ENCODE data around the gene TNFAIP3.

The TNFAIP3 gene

DNA sequence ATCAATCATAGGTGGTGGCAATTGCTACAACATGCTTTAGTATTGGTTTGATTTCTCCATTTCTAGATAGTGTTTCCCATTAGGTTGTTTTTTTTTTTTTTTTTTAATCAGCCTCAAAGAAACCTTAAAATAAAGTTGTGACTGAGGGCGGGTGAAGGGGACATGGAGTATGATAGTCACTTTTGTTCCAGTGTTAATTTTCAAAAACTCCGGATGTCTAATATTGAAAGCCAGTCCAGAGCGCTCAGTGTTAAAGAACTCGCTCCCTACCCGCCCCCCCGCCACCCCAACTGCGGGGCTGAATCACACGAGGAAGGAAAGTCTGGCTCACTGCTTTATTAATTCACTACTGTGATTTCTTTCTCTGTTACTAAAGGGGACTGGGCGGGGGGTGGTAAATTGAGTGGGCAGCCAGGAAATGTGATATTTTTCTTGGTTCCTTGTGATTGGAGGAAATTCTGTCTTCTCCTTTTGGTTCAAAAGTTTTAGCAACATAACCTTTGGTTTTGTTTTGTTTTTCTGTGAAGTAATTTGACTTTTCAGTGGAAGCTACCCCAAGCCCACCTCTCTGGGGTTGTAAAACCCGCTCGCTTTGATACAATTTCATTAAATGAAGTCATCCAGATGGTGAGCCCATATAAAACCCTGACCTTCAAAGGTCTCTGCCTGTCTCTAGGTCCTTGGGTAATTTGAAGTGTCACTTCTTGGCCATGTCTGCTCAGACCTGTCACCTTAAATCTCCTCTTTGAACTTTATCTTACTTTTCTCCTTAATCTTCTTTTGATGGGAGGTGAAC is 38.0 kb downstream of the TNFAIP3 start:
- DNase-seq, result peak; percentile 92

DNA sequence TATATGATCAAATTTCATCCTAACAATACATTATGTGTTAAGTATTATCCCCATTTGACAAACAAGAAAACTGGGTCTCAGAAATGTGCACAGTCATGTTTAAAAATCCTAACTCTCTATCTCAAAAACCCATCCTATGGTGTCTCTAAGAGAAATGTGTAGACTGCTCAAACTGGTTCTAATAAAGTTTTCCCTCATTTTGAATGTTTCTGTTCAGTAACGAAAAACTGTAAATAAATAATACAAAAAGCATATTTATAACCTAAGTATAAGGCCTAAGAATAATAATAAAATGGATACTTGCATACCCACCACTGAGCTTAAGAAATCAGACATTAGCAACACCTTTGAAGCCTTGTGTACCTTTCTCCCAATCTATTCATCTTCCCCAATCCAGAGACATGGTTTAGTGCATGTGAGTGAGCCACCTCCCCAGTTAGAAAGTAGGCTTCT is 39.0 kb downstream of the TNFAIP3 start:
- no peak for DNase-seq

DNA sequence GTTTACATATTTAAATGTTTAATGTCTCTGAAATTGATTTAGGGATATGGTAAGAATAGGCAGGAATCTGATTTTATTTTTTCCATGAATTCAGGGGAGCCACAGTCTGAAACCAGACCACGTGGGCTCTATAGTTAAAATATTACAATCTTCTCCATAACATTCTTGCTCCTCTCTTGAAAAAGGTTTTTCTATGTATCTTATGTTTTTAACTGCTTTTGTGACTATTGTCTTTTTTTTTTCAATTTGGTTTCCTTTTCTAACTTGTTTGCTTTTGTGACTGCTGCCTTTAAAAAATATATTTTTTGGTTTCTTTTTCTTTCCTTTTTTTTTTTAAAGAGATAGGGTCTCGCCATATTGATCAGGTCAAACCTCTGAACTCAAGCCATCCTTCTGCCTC is 40.1 kb downstream of the TNFAIP3 start:
- DNase-seq, result no peak

DNA sequence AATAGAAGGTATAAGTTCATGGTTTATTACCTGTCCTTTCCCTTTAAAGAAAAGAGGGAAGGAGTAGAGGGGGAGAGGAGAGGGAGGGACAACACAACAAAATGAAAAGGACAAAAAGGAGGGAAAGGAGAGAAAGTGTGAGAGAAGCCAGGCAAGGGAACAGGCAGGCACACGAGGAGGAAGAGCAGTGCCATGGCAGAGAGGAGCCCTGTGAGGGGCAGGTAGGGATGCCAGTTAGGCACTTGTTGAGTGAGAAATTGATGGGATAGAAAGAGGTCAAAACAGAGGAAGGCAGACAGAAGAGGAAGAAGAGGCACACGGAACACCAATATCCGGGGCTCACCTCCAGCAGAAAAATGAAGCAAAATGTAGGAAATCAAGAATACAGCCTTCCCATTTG is 42.5 kb downstream of the TNFAIP3 start:
- DNase-seq, result no peak

DNA sequence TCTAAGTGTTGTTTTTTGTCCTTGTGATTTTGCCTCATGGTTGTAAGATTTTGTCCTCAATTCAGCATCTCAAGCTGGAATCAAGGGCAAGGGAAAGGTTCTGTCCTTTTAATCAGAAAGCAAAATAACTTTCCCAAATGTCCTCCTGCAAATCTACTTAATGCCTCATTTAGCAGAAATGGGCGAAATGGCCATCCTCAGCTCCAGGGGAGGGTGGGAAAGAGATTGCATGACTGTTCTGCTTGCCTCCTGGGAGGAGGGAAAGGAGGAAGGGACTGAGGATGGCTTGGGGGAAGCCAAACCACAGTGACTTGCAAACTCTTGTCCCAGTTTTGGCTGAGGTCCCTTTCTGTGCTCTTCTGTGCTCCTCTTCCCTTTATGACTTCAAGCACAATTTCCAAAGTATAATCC is 43.4 kb downstream of the TNFAIP3 start:
- no peak for DNase-seq

DNA sequence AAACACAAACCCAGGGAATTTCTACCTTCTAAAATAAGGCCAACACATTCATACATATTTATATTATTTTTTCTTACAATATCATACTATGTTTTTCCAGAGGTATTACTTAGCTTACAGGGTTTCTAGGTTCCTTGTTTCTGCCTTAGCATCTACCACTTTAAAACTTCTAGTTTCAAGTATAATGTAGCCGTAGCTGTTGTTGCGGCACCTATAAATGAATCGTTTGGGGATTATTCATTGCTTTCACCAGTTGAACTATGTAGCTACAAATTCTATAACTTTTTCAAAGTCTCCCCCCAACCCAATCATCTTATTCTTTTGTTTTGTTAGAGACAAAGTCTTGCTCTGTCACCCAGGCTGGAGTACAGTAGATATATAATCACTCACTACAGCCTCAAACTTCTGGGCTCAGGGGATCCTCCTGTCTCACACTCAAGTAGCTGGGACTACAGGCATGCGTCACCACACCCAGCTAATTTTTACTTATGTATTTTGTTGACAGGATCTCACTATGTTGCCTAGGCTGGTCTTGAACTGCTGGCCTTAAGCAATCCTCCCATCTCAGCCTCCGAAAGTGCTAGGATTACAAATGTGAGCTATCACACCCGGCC is 43.9 kb downstream of the TNFAIP3 start:
- DNase-seq, result no peak

DNA sequence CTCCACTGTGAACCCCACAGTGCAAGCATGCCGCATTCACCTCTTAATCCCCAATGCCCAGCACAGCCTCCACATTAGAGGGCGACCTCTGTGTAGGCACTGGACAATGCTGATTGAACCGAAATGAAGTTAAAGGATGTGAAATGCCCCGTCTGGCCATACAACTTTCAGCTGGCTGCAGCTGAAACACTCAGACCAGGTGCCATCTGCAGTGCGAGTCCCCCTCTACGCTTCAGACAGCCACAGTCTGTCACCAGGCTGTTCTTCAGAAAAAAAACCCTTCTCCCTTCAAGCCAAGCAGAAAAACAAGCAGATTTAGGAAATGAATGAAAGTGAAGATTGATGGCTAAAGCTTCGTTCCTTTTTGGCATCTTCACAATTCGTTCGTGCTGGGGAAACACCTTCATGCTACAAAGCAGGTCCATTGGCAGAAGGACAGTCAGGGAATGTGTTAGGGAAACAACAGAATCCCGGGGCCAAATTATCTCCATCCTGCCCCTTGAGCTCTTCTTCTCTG is 44.7 kb downstream of the TNFAIP3 start:
- DNase-seq, result no peak

DNA sequence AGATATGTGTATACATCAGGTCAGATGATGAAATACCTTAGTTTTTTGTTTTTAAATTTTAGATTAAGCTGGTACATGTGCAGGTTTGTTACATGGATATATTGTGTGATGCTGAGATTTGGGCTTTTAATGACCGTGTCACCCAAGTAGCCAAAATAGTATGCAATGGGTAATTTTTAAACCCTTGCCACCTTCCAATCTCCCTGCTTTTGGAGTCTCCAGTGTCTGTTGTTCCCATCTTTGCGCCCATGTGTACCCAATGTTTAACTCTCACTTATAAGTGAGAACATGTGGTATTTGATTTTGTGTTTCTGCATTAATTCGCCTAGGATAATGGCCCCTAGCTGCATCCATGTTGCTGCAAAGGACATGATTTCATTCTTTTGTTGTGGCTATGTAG is 45.8 kb downstream of the TNFAIP3 start:
- no peak for DNase-seq

DNA sequence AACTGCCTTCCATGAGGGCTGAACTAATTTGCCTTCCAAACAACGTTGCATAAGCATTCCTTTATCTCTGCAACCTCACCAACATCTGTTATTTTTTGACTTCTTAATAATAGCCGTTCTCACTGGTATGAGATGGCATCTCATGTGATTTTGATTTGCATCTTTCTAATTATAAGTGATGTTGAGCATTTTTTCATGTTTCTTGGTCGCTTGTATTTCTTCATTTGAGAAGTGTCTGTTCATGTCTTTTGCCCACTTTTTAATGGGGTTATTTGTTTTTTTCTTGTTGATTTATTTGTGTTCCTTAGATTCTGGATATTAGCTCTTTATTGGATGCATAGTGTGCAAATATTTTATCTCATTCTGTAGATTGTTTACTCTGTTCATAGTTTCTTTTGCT is 46.4 kb downstream of the TNFAIP3 start:
- no peak for DNase-seq

DNA sequence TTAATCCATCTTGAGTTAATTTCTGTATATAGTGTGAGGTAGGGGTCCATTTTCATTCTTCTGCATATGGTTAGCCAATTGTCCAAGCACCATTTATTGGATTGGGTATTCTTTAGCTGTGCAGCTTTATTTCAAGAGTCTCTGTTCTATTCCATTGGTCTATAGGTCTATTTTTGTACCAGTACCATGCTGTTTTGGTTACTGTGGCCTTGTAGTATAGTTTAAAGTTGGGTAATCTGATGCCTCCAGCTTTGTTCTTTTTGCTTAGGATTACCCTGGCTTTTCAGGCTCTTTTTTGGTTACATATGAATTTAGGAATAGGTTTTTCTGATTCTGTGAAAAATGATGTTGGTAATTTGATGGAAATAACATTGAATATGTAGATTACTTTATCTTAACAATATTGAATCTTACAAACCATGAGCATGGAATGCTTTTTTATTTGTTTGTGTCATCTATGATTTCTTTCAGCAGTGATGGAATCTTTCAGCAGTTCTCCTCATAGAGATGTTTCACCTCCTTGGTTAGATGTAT is 47.0 kb downstream of the TNFAIP3 start:
- DNase-seq, result no peak

DNA sequence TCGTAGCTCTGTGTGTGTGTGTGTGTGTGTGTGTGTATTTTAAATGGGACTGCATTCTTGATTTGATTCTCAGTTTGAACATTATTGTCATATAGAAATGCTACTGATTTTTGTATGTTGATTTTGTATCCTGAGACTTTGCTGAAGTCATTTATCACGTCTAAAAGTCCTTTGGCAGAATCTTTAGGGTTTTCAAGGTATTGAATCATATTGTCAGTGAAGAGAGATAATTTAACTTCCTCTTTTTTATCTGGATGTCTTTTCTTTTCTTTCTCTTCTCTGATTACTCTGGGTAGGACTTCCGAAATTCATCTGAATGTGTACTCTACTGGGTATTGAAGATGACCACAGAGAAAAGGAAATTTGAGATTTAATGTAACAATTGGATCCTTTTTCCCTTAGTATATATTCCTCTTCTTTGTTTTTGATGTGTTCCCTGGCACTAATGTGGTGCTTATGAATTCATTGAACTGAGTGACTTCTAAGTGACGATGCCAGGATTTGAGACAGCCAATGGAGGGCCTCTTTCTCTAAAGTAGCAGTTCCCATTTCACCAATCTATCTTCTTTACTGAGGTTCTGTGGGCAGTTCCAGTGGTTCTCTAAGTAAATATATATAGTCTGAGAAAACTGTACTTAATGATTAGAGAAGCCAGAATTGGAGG is 47.6 kb downstream of the TNFAIP3 start:
- DNase-seq, result no peak

DNA sequence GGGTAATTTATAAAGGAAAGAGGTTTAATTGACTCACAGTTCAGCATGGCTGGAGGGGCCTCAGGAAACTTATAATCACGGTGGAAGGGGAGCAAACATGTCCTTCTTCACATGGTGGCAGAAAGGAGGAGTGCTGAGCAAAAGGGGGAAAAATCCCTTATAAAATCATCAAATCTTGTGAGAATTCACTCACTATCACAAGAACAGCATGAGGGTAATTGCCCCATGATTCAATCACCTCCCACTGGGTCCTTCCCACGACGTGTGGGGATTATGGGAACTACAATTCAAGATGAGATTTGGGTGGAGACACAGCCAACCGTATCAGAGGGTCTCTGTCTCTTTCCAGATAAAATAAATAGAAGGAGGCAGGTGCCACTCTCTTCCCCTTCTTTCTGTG is 48.7 kb downstream of the TNFAIP3 start:
- DNase-seq, result no peak

DNA sequence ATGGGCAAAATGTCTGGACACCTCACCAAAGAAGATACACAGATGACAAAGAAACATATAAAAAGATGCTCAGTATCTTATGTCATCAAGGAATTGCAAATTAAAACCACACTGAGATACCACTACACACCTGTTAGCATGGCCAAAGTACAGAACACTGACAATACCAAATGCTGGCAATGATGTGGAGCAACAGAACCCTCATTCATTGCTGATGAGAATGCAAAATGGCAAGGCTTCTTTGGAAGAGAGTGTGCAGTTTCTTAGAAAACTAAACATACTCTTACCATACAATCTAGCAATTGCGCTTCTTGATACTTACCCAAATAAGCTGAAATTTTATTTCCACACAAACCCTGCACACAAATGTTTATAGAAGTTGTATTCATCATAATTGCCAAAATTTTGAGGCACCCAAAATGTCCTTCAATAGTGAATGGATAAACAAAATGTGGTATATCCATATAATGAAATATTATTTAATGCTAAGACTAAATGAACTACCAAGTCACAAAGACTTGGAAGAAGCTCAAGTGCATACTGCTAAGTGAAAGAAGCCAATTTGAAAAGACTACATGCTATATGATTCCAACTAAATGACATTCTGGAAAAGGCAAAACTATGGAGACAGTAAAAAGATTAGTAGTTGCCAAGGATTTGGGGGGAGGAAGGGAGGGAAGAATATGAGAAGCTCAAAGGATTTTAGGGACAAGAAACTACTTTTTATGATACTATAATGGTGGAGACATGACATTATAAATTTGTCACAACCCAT is 50.7 kb downstream of the TNFAIP3 start:
- DNase-seq, result no peak

DNA sequence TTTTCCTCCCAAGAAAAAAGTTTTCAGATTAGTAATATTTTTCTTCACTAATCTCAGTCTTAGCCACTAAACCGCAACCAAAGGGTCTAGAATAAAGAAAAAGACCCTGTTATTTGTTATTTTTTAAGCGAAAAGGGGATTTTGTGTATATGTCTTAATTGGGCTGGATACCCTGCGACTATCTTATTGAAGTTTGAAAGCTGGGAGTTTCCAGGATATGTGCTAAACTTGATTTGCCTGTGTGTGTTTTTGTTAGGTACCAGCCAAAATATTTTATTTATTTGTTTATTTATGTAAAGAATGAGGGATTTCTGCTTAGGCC is 52.4 kb downstream of the TNFAIP3 start:
- no peak for DNase-seq

DNA sequence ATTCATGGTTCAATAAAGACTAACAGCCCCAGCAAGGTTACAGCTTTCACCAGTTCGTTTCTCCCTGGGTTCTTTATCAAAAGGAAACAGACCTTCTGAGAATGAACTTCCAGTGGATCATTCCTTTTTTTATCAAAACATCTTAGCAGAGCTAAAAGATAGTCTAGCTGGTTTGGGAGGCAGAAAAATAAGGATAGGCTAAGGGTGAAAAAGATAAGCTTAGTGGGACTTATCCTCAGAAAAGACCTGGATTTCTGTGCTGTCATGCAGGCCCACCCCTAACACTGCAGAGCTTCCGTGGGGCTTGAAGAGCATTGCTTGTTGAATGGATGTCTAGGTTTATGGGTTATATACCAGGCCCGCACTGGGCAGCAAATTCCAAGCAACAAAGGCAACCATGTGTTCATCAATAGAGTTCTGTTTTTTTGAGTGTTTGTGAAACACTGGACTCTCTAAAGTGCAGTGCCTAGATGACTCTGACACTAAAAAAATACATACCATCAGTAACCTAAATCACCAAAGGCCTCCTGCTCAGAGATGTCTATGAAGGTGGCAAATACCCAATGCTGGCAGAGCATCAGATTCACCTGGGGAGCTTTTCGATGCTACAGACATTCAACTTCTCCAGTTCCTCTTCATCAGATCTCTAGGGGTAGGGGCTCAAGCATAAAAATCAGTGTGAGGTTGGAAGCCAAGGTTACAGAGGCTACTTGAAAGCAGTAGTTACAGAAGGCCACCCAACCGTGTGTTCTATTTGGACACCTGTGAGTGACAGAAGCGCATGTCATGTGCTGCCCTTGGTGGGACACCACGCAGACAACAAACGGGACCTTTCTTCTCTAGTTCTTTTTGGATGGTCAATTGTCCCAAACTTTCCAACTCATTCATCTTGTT is 53.0 kb downstream of the TNFAIP3 start:
- no peak for DNase-seq

DNA sequence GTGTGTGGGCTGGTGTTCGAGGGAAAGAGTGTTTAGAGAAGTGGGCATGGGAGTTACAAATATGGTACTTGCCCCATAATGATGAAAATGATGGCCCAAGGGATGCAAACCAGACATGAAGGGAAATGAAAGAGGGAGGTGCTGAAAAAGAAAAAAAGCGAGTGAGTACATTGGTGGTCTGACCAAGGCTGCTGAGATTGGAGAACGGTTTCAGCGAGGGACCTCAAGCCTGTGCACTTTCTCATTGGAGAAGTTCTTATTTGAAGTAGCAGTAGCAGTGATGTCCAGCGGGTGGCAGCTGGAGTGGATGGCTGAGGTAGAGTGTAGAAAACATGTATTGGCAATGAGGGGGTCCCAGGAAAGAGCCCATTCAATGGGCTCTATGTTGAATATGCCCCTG is 54.8 kb downstream of the TNFAIP3 start:
- DNase-seq, result no peak

DNA sequence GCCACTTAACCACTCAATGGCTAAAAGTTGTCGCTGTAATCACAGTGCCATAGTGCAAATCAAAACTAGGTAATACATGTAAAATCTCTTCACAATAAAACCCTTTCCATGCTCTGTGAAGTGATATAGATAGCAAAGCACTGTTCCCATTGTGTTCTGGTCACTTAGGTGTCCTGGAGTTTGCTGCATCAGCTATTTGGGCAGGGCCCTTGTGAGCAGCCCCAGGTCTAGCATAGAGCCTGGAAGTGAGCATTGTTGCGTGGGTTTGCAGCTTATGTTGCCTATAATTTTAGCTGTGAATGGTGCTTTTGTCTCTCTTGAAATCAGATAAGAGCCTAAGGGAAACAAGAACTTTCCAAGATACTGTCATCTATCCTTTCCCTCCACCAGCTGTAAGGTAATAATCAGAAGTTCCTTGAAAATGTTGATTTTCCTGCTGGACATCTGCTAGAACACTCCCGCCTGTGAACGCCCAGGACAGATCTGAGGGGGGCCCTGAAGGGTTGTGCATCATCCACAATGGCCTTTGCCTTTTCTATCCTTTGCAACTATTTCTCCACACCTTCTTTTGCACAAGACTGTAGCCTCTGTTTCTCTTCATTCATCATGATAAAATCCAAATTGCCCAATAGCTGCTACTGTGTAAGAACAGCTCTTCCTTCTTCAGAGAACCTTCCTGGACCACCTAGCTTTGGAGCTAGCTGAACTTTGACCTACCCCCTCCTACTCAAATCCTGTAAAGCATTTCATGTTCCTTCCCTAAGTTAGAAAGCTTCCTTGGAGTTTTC is 57.0 kb downstream of the TNFAIP3 start:
- no peak for DNase-seq

DNA sequence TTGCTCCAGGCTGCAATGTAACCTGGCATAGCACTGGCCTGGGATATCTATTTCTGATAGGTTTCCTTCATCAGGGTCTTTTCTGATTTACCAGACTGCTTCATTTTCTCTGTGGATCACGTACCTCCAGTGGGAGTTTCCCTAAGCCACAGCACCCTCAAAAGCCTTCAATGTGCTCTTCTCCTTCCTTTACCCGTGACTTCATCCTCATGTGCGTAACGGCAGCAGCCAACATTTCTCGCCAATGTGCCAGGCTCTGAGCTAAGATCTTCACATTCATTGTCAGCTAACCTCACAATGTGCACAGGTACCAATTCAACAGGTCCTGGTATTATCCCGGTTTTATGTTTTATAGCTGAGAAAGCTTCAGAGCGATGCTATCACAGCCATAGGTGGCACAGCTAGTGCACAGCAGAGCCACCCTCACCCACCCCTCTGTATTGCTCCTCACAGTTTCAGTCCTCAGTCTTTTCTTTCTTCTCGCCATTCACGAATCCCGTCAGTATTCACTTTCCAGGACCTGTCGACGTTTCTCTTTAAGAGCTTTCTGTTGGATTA is 58.2 kb downstream of the TNFAIP3 start:
- DNase-seq, result no peak

DNA sequence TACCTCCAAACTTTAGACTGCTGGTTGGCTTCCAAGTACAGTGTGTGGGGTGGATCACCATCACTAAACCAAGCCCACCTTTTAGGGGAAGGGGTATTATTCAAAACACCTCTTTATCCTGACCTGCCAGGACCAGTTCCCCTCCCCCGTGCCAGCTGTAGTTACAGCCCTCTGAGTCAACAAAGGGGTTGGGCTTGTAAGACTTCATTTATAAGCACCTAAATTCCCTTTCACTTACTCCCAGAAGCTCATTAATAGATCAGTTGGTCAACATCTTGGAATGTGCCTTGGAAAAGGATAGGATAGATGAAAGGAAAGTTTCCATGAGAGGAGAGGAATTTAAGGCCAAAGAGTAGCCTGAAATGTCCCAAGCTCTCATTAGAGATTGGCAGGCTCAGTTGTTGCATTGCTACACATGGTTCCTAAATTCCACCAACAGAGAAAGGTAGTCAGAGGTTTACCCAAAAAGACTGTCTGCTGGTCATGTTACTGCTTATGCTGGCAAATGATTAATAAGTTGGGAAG is 59.2 kb downstream of the TNFAIP3 start:
- peak; percentile 59 for DNase-seq

DNA sequence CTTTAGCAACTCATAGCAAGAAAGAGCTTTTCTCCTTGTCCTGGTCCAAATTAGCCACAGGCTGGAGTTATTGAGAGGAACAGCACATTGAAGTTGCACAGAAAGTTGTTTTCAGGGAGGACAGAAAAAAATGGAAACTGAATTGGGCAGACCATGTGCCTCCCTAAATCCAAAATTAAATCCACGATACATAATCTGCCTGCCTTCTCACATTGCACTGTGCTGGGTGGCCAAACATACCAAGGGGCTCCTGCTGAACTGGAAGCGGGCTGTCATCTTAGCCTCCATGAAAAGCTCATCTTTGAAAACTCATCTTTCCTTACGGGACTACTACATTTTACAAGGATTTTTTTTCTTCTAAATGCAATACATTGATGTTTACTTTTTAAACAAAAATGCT is 59.9 kb downstream of the TNFAIP3 start:
- DNase-seq, result no peak

Measured in stimulated activated CD4-positive, alpha-beta T cell treated with anti-CD3 and anti-CD28 coated beads, Interleukin-15, amount 100 ng/mL, for 24 hours (primary cell).